ENCODE data around the gene CLMN.

The CLMN gene

DNA sequence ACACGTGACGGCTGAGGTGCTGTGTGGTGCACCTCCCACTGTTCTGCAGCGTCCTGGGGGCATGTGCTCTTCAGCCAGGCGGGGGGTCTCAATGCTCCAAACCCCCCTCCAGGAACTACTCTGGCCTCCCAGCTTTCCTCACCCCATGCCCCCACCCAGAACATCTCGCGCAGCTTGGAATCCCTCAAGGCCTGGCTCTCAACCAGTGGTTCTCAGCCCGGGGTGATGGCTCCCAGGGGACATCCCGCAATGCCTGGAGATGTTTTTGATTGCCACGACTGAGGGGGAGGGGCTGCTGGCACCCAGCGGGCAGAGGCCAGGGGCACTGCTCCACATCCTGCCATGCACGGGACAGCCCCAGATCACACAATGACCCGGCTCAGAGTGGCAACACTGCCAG is 83.5 kb downstream of the CLMN start:
- no peak for DNase-seq

DNA sequence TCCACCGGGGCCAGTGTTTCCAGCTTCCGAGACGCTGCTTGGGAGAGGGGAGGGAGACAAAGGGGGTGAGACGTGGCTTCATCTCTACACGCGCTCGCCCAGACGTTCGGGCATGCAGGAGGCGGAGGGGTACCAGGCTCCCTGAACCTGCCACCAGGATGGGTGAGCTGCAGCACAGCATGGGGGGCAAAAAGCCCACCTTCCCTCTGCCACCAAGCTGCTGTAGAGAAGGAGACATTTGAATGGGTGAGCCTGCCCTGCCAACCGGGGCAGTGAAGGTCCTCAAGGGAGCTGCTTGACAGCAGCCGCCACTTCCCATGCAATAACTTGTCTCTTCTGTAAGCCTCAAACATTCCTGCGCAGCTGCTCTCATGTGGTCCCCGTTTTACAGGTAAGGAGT is 83.9 kb downstream of the CLMN start:
- no peak for DNase-seq

GRCh38 chr14:95235351-95235750 is 84.4 kb downstream of the CLMN start:
- DNase-seq = no peak

- no peak for DNase-seq
Observed at GRCh38 chr14:95234426-95234825, 85.3 kb downstream of the CLMN start.

GRCh38 chr14:95233702-95234241 is 85.9 kb downstream of the CLMN start:
- no peak for DNase-seq

DNA sequence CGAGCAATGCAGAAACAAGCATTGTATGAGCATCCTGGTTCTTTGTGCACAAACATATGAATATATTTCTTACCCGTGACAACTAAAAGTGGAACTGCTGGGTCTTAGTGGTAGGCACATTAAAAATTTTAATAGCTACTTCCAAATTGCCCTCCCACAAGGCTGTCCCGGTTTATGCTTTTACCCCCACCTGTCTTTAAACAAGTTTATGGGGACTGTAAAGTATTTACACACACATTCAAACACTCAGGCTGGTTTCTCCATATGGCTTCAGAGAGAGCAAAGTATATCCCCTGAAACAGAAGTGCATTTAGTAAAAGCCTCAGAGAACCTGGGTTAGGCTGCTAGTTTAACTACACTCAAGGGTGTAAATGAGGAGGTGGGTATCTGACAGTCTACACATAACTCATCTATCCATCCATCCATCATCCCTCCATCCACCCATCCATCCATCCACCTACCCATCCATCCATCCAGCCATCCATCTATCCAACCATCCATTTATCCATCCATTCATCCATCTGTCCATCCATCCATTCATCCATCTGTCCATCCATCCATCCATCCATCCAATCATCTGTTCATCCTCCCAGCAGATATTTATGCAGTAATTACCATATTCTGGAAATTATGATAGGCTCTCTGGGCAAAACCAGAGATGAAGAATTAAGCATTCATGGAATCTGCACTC is 86.7 kb downstream of the CLMN start:
- no peak for DNase-seq

DNA sequence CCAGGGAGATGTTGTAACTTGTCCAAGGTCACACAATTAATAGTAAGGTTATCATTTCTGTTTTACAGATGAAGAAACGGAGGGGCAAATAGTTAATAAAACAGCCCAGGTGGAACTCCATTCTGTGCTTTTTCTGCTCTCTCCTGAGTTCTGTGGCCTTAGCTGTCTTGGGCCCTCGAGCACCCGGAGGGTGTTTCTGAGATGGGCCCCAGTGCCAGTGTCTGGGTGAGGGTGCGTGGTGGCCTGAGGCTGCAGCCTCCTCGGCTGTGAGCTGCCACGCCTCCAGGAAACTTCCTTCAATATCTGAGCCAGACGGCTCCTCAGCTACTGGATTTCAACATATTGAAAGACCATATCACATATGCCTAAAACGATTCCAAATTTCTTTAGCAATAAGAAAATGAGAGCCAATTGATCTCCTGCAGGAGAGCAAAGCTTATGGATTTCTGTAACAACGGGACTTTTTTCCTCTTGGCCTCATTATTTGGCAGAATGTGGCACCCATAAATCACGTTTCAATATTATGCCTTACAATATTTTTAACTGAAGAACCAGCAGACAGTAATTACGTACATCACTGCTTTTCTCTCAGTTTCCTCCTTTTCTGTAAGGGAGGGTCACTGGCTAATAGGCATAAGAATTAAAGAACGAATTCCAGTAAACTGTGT is 87.6 kb downstream of the CLMN start:
- DNase-seq = no peak

GRCh38 chr14:95229749-95230148 is 90.0 kb downstream of the CLMN start:
- no peak for DNase-seq

DNA sequence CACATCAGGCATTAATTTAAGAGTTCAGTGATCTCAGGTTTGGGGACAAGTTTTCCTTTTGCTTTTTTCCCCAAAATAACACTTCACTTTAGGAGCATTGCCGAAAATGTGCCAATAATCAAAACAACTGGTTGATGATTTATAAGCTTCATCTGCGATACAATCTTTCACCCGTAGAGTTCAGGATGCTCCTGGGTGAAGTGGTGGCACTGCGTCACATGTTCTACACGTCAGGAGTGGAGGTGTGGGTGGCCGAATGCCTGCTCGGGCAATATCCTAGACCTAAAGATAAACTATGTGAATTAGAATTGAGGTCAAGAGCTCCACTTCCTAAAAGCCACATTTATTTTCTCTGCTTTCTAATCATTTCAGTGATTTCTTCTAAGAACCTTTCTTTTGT is 91.5 kb downstream of the CLMN start:
- no peak for DNase-seq

GRCh38 chr14:95227279-95227860 is 92.3 kb downstream of the CLMN start:
- DNase-seq = no peak

- DNase-seq = no peak
Observed at GRCh38 chr14:95226801-95227200, 92.9 kb downstream of the CLMN start.

- no peak for DNase-seq
Observed at GRCh38 chr14:95225251-95225887, 94.3 kb downstream of the CLMN start.

DNA sequence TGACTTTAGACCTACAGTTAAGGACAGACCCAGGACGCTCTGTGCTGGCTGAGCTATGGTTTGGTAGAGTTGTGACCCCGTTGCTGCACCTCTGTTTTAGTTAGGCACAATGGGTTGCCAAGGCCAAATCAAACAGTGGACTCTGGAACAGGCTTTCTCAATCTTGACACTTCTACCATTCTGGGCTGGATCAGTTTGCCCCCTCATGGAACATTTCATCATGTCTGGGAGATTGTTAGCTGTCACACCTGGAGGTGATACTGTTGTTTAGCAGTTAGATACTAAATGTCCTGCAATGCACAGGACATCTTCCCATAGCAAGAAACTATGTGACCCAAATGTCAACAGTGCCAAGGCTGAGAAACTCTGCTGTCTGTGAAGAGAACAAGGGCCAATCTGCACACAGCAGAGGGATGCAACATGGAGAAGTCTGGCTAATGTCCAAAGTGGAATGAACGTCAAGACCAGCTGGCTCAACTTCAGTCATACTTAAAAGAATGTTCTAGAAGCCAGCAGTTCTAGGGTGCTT is 96.8 kb downstream of the CLMN start:
- no peak for DNase-seq

DNA sequence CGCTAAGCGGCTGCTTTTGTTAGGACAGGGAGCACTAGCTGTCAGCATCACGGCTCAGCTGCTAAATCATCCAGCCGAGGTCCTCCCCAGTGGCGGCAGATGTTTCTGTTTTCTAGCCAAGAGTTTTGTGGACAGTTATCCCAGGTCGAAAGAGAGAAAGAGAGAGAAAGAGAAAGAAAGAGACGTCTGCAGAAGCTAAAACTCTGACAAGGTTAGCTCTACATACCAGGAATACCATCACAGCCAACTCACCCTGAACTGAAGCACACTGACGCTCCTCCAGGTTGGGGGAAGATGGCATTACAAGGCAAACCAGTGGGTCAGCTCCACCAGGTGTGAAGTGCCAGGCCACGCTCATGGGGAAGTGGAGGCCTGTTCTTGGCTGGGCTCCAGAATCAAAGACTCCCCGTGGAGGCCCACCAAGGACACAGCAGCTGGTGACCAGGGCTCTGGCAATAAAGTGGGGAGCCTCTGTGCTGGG is 97.5 kb downstream of the CLMN start:
- DNase-seq = no peak

- DNase-seq = no peak
Observed at GRCh38 chr14:95221531-95221930, 98.2 kb downstream of the CLMN start.

DNA sequence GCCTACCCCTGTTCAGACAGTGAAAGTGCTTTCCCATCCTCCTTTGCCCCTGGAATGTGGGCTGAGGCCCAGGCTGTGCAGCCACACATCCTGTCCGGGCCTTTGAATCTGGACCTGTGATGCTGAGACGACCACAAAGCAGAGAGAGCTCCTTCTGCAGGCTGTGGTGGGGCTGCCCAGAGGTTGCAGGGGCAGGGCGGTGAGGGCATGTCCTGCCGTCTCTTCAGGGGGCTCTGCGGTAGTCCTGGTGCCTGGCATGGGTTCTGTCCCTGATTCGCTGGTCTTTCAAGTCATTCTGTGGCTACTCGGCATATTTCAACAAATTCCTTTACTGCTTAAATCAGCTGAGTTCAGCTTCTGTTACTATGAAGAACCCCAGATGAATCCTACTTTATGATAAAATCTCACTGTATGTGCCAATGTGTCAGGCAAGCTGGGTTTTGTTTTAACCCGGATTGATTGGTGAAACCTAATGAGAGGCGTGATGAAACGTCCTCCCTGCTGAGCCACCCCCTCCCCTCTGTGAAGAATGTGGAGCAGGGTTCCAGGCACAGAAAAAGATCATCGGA is 99.0 kb downstream of the CLMN start:
- DNase-seq = no peak

GRCh38 chr14:95218472-95219193 is 101.1 kb downstream of the CLMN start:
- no peak for DNase-seq

- no peak for DNase-seq
Observed at GRCh38 chr14:95218006-95218405, 101.7 kb downstream of the CLMN start.

- no peak for DNase-seq
Observed at GRCh38 chr14:95217391-95217900, 102.3 kb downstream of the CLMN start.

- no peak for DNase-seq
Observed at GRCh38 chr14:95216008-95216407, 103.7 kb downstream of the CLMN start.

DNA sequence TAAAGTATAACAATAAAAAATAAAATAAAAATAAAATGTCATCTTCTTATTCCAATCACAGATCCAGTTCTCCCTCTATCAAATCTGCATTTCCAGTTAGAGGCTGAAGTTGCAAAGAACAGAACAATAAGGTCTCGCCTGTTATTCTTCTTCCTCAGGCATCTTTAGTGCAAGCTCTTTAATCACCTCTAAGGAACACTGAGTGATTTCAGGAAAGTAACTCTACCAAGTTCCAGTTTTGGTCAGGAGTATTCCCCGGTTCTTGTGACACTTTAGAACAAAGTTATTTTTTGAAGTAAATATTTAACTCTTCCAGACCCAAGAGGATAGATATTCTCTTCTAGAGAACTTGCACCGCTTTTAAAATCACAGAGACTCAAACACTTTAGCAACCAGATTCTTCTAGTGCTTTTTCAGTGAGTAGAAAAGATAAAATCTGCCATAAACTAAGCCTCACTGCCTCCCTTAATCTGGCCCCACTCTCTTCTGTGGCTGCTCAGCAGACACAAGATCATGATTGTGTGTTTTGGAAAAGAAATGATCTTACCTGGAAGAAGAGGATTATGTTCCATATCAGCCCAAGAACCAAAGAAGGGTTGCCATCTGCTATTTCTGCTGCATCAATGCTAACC is 104.5 kb downstream of the CLMN start:
- no peak for DNase-seq
